ENCODE data around the gene MTTP. TPM values are rescaled to one million over a fixed set of nuclear protein-coding genes. Genes with fewer than 3 reads are reported as not detected.

The MTTP gene
- total RNA-seq, 1 experiment from 2014 or later, result not detected

DNA sequence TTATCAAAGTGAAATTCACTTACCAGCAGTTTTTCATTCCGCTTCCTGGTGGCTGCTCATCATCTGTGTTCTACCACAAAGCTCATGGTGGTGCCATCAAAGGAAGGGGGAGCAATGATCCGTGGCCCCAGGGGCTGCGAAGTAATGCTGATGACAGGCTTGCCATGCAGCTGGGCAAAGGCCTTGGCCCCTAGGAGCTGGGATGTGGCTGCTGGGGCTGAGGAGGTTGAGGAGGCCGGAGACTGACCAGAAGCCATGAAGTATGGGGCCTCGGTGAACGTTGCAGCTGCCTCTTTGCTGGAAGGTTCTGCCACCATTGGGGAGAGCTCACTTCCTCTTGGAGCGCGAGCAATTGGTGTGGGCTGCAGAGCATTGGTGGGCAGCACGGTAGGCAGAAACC, 74.6 kb downstream of the MTTP start:
- POLR2A ChIA-PET (ENCODE audit: unreplicated experiment), result no interaction called here
- no peak overlapping the region for H3K27ac ChIP-seq
- no peak overlapping the region for H3K4me3 ChIP-seq
- H3K9me3 ChIP-seq (ENCODE audit: insufficient read depth, low read depth), result no peaks in the 10 kb centered on the region
- CTCF ChIA-PET, result no interaction called here
- H4K20me1 ChIP-seq (ENCODE audit: insufficient read depth), result no peaks in the 10 kb centered on the region
- no peaks in the 10 kb centered on the region for H3K27me3 ChIP-seq (ENCODE audit: insufficient read depth, low read depth)
- no peaks in the 10 kb centered on the region for H3K79me2 ChIP-seq (ENCODE audit: low read depth)
- no TSS peak for BruUV-seq (replicated peaks)
- no peak for TF ChIP-seq EZH2 (IDR thresholded peaks at IDR 0.05; ENCODE audit: low read depth)
- no peak for TF ChIP-seq CTCF (conservative IDR thresholded peaks at IDR 0.05)
- H2AFZ ChIP-seq, result no peak overlapping the region
- H3K4me2 ChIP-seq, result no peak overlapping the region
- no peaks in the 10 kb centered on the region for H3F3A ChIP-seq (ENCODE audit: insufficient read depth, low read depth)
- intact Hi-C loops (cut with micrococcal nuclease; ENCODE audit: unreplicated experiment), result no loop called here
- no peaks in the 10 kb centered on the region for H3K9me2 ChIP-seq (ENCODE audit: insufficient read depth)
- no peaks in the 10 kb centered on the region for H3K36me3 ChIP-seq (ENCODE audit: low read depth)
- DNase-seq, result no peak
- no peaks in the 10 kb centered on the region for H3K4me1 ChIP-seq (replicated peaks; ENCODE audit: insufficient read depth)

GRCh38 chr4:99649778-99650177, 75.2 kb downstream of the MTTP start:
- BruUV-seq (replicated peaks), result no TSS peak
- no peak for TF ChIP-seq CTCF (conservative IDR thresholded peaks at IDR 0.05)
- TF ChIP-seq EZH2 (IDR thresholded peaks at IDR 0.05; ENCODE audit: low read depth), result no peak
- Histone ChIP-seq H3F3A (ENCODE audit: insufficient read depth, low read depth) (peaks cover under 1% of the 10 kb centered on the region; the same call in 1 of the 2 replicates), H3K9me2 (ENCODE audit: insufficient read depth) (no peaks in the 10 kb centered on the region), H3K9me3 (ENCODE audit: insufficient read depth, low read depth) (no peaks in the 10 kb centered on the region), H3K4me3 (no peak overlapping the region), H4K20me1 (ENCODE audit: insufficient read depth) (no peaks in the 10 kb centered on the region), H3K4me1 (replicated peaks; ENCODE audit: insufficient read depth) (peaks cover 3% of the 10 kb centered on the region), H2AFZ (no peak overlapping the region), H3K27me3 (ENCODE audit: insufficient read depth, low read depth) (no peaks in the 10 kb centered on the region), H3K79me2 (ENCODE audit: low read depth) (no peaks in the 10 kb centered on the region), H3K4me2 (no peak overlapping the region), H3K27ac (no peak overlapping the region), H3K36me3 (ENCODE audit: low read depth) (no peaks in the 10 kb centered on the region)
- ChIA-PET CTCF (no interaction called here), POLR2A (ENCODE audit: unreplicated experiment) (no interaction called here)
- no peak for DNase-seq
- intact Hi-C loops (cut with micrococcal nuclease; ENCODE audit: unreplicated experiment), result no loop called here

GRCh38 chr4:99651016-99651769, 76.6 kb downstream of the MTTP start:
- no peaks in the 10 kb centered on the region for H3K36me3 ChIP-seq (ENCODE audit: low read depth)
- no peak for DNase-seq
- ChIA-PET POLR2A (ENCODE audit: unreplicated experiment) (no interaction called here), CTCF (no interaction called here)
- H3K4me2 ChIP-seq, result no peak overlapping the region
- no peak overlapping the region for H3K4me3 ChIP-seq
- no peaks in the 10 kb centered on the region for H3K9me3 ChIP-seq (ENCODE audit: insufficient read depth, low read depth)
- BruUV-seq (replicated peaks), result no TSS peak
- no peak overlapping the region for H2AFZ ChIP-seq
- H3K9me2 ChIP-seq (ENCODE audit: insufficient read depth), result no peaks in the 10 kb centered on the region
- H3F3A ChIP-seq (ENCODE audit: insufficient read depth, low read depth), result peaks cover 11% of the 10 kb centered on the region; the same call in 1 of the 2 replicates
- H3K27ac ChIP-seq, result no peak overlapping the region
- H3K27me3 ChIP-seq (ENCODE audit: insufficient read depth, low read depth), result no peaks in the 10 kb centered on the region
- TF ChIP-seq CTCF (conservative IDR thresholded peaks at IDR 0.05) (no peak), EZH2 (IDR thresholded peaks at IDR 0.05; ENCODE audit: low read depth) (no peak)
- H4K20me1 ChIP-seq (ENCODE audit: insufficient read depth), result no peaks in the 10 kb centered on the region
- peaks cover 17% of the 10 kb centered on the region for H3K4me1 ChIP-seq (replicated peaks; ENCODE audit: insufficient read depth)
- no peaks in the 10 kb centered on the region for H3K79me2 ChIP-seq (ENCODE audit: low read depth)
- intact Hi-C loops (cut with micrococcal nuclease; ENCODE audit: unreplicated experiment), result no loop called here

Data from PC-9 (cell line).